Measurements from ENCODE around the gene KLK2.
"Not testable (repeated sequence)": the region's sequence is repeated elsewhere in the genome, so short reads cannot be mapped to it uniquely, and the experiment has no call there.

Gene KLK2

GRCh38 chr19:50896089-50896590 is 22.9 kb downstream of the KLK2 start:
- not testable (repeated sequence) for DNase-seq

- DNase-seq: no peak
These were observed 23.5 kb downstream of the KLK2 start for GRCh38 chr19:50896591-50897190.

- no peak for DNase-seq
These were observed 24.0 kb downstream of the KLK2 start for GRCh38 chr19:50897191-50897607.

GRCh38 chr19:50897612-50898011 is 24.4 kb downstream of the KLK2 start:
- DNase-seq: no peak

GRCh38 chr19:50898018-50898417 is 24.8 kb downstream of the KLK2 start:
- no peak for DNase-seq

GRCh38 chr19:50899569-50899968 is 26.3 kb downstream of the KLK2 start:
- DNase-seq: no peak

GRCh38 chr19:50902640-50903039 is 29.4 kb downstream of the KLK2 start:
- no peak for DNase-seq

GRCh38 chr19:50906217-50906616 is 33.0 kb downstream of the KLK2 start:
- DNase-seq: no peak

- no peak for DNase-seq
These were observed 35.1 kb downstream of the KLK2 start for GRCh38 chr19:50908336-50908735.

GRCh38 chr19:50909240-50910070 is 36.2 kb downstream of the KLK2 start:
- DNase-seq: peak; percentile 61

GRCh38 chr19:50910722-50911121 is 37.5 kb downstream of the KLK2 start:
- DNase-seq: no peak

- DNase-seq: no peak
These were observed 38.2 kb downstream of the KLK2 start, which contains the start of gene KLK4 for GRCh38 chr19:50911206-50912101. TSS of gene KLK4 (minus strand) at chr19:50911395. CDS start at chr19:50910738, 657 bp downstream.

GRCh38 chr19:50912102-50912599 is 38.9 kb downstream of the KLK2 start:
- DNase-seq: no peak

- DNase-seq: no peak
These were observed 39.8 kb downstream of the KLK2 start for GRCh38 chr19:50912727-50913716.

GRCh38 chr19:50916069-50916468 is 42.8 kb downstream of the KLK2 start:
- DNase-seq: no peak

- no peak for DNase-seq
These were observed 48.4 kb downstream of the KLK2 start for GRCh38 chr19:50921426-50922316.

GRCh38 chr19:50922317-50922853 is 49.1 kb downstream of the KLK2 start:
- DNase-seq: peak; percentile 77

GRCh38 chr19:50924586-50924985 is 51.3 kb downstream of the KLK2 start:
- no peak for DNase-seq

GRCh38 chr19:50925734-50926133 is 52.5 kb downstream of the KLK2 start:
- no peak for DNase-seq

GRCh38 chr19:50926144-50926543 is 52.9 kb downstream of the KLK2 start:
- no peak for DNase-seq

Data from femur (tissue), 1 donor.